ENCODE data around the gene ZDHHC23.
A peak's percentile ranks its signal among the peaks of the same experiment; 100 is the strongest.

Gene ZDHHC23, protein sequence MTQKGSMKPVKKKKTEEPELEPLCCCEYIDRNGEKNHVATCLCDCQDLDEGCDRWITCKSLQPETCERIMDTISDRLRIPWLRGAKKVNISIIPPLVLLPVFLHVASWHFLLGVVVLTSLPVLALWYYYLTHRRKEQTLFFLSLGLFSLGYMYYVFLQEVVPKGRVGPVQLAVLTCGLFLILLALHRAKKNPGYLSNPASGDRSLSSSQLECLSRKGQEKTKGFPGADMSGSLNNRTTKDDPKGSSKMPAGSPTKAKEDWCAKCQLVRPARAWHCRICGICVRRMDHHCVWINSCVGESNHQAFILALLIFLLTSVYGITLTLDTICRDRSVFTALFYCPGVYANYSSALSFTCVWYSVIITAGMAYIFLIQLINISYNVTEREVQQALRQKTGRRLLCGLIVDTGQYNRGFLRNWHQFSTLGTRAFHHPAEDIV

DNA sequence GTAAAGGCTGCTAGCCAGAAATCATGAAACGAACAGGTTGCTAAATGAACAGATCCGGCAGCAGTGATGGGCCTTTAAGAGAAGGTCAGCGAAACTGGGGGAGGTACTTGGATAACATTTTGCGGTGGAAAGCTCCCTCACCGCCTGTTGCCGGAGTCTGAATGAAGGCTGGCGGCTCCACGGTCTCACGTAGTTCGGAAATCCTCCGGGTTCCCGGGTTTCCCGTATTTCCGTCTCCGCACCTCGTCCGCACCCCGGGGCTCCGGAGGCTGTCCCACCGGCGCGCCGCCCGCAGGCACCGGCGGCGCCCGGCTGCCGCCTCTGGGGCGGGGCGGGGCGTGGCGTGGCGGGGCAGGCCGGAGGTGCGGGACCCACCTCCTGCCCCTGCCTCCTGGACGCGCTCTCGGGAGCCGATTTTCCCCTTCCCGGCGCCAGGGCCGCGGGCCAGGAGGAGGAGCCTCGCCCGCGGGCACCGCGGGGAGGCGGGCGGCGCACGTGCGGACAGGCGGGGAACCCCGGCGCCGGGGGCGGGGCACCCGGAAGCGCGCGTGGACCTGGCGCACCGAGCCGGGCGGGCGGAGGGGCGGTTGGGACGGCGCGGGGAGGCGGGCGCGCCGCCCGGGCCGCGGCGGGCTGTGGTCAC, at the start of gene ZDHHC23:
Gene ZDHHC23 (plus strand): TSS at position 642 of the 643 bp plus-strand sequence. CDS start 790 bp downstream, outside the sequence.
- TF ChIP-seq, protein P1, sequence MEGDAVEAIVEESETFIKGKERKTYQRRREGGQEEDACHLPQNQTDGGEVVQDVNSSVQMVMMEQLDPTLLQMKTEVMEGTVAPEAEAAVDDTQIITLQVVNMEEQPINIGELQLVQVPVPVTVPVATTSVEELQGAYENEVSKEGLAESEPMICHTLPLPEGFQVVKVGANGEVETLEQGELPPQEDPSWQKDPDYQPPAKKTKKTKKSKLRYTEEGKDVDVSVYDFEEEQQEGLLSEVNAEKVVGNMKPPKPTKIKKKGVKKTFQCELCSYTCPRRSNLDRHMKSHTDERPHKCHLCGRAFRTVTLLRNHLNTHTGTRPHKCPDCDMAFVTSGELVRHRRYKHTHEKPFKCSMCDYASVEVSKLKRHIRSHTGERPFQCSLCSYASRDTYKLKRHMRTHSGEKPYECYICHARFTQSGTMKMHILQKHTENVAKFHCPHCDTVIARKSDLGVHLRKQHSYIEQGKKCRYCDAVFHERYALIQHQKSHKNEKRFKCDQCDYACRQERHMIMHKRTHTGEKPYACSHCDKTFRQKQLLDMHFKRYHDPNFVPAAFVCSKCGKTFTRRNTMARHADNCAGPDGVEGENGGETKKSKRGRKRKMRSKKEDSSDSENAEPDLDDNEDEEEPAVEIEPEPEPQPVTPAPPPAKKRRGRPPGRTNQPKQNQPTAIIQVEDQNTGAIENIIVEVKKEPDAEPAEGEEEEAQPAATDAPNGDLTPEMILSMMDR (IDR thresholded peaks at IDR 0.05; ENCODE audit: borderline replicate concordance, insufficient read depth, low read depth, low read length): no peak

DNA sequence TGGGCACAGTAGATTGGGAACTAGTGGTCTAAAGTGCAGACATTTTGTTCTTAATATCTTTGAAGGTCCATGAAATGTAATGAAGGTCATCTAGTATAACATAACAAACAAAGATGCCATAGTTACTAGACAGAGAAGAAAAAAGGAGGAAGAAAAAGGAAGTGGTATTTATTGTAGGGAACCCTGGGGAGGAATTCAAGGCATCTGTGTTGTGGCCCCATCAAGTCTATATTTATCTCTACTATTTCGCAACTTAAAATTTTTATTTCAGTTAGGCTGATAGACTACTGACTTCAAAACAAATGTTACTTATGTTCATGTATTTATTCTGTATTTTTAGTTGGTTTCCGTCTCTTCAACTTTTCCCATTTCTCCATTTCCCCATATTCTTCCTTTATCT, 48.9 kb upstream of the ZDHHC23 start:
- TF ChIP-seq, protein P1 (IDR thresholded peaks at IDR 0.05; ENCODE audit: borderline replicate concordance, insufficient read depth, low read depth, low read length): no peak
- H3K4me3 ChIP-seq (ENCODE audit: low read depth, low read length): no peak overlapping the region

More for the DNA sequence above, at the start of gene ZDHHC23:
- H3K4me3 ChIP-seq (ENCODE audit: low read depth, low read length): peak within 1 kb of the TSS; percentile 54

DNA sequence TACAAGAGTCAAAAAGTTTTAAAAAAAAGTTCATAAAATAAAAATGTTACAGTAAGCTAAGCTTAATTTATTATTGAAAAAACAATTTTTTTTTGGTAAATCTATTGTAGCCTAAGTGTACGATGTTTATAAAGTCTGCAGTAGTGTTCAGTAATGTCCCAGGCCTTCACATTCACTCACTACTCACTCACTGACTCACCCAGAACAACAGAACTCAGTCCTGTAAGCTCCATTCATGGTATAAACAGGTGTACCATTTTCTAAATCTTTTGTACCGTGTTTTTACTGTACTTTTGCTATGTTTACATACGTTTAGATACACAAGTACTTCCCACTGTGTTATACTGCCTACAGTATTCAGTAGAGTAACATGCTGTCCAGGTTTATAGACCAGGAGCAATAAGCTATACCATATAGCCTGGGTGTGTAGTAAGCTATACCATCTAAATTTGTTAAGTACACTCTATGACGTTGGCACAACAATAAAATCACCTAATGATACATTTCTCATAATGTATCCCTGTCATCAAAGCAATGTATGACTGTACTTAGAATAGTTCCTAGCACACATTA, 41.2 kb upstream of the ZDHHC23 start:
- TF ChIP-seq, protein P1 (IDR thresholded peaks at IDR 0.05; ENCODE audit: borderline replicate concordance, insufficient read depth, low read depth, low read length): no peak
- H3K4me3 ChIP-seq (ENCODE audit: low read depth, low read length): no peak overlapping the region

DNA sequence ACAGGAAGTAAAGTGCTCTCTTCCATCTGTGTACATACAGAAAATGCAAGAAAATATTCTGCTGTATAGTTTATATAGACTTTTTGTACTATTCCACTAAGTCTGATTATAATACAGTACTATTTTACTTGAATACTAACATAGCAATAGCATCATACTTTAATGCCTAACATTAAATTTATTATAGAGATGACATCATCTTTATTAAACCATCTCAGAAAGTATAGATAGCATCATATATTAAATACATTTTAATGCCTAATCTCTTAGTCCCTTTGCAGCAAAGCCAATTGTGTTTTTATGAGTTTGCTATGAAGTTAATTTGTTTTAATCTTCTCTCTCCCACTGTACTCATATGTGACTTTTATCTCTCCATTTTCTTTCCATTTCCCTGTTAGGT, 39.7 kb upstream of the ZDHHC23 start:
- TF ChIP-seq, protein P1 (IDR thresholded peaks at IDR 0.05; ENCODE audit: borderline replicate concordance, insufficient read depth, low read depth, low read length): no peak
- no peak overlapping the region for H3K4me3 ChIP-seq (ENCODE audit: low read depth, low read length)

DNA sequence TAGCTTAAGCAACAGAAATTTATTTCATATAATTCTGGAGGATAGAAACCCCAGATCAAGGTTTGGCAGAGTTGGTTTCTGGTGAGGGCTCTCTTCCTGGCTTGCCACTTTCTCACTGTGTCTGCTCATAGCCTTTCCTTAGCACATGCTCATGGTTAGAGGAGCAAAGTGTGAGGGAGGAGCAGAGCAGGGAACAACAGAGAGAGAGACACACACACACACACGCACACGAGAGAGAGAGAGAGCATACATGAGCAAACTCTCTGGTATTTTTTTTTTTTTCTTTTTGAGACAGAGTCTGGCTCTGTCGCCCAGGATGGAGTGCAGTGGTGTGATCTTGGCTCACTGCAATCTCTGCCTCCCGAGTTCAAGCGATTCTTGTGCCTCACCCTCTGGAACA, 36.8 kb upstream of the ZDHHC23 start:
- H3K4me3 ChIP-seq (ENCODE audit: low read depth, low read length): no peak overlapping the region
- TF ChIP-seq, protein P1 (IDR thresholded peaks at IDR 0.05; ENCODE audit: borderline replicate concordance, insufficient read depth, low read depth, low read length): no peak

DNA sequence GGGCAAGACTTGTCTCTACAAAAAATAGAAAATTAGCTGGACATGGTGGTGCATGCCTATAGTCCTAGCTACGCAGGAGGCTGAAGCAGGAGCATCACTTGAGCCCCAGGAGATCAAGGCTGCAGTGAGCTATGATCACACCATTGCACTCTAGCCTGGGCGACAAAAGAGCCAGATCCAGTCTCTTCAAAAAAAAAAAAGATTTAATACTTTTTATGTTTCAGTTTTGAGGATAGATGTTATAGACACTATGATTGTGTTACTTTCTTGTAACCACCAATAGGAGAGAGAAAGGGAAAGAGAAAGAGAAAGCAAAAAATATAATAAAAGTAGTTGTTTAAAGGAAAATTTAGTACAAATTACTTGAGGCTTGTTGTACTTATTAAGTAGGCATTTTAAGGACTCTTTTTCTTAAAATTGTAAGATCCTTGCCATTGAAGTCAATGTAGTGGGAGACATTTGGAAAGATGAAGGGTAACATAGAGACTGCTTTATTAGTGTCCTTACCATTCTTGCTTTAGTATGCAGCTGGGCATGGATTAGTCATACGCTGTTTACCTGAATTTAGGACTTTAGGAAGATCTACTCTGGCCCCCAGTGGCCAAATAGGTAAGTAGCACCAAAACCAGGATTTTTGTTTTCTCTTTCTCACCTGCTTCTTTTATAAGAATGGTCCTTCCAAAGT, 35.1 kb upstream of the ZDHHC23 start:
- TF ChIP-seq, protein P1 (IDR thresholded peaks at IDR 0.05; ENCODE audit: borderline replicate concordance, insufficient read depth, low read depth, low read length): peak; percentile 54; the same call in 1 of the 2 replicates
- no peak overlapping the region for H3K4me3 ChIP-seq (ENCODE audit: low read depth, low read length)

Data from GM12875 (cell line).